ENCODE results near the gene BOD1. TPM values are rescaled to one million over a fixed set of nuclear protein-coding genes. Genes with fewer than 3 reads are reported as not detected.

The BOD1 gene
- total and polyA plus RNA-seq, 2 of the 8 experiments (the other 6 are each of a cell fraction or from before 2014, with no cell fraction given), result 107 to 149 TPM

GRCh38 chr5:173604141-173604540 lies 12.3 kb downstream of the BOD1 start (continued):
- TF ChIP-seq SRF (IDR thresholded peaks at IDR 0.05; ENCODE audit: low read depth, low read length) (no peak), CEBPB (IDR thresholded peaks at IDR 0.05; ENCODE audit: low read depth, low read length) (no peak), MAFK (IDR thresholded peaks at IDR 0.05; ENCODE audit: low read depth, low read length) (no peak), BACH1 (IDR thresholded peaks at IDR 0.05; ENCODE audit: low read length) (no peak), KDM1A (IDR thresholded peaks at IDR 0.05; ENCODE audit: borderline replicate concordance, low read length) (no peak), CBX8 (IDR thresholded peaks at IDR 0.05; ENCODE audit: borderline replicate concordance, low read depth, low read length) (no peak), JUN (IDR thresholded peaks at IDR 0.05; ENCODE audit: low read depth, low read length) (no peak)

Measured in H1 (cell line).